GM19438 (cell line): ENCODE data around the gene RAB9A.
A peak's percentile ranks its signal among the peaks of the same experiment; 100 is the strongest.

Experiments
- ATAC-seq: cut with Tn5 transposase; IDR thresholded peaks from one replicate; pipeline ENCODE4 v1.9.1; 2021; ENCODE audit warnings: low read depth; ENCODE audit not compliant: unreplicated experiment

Gene RAB9A

DNA sequence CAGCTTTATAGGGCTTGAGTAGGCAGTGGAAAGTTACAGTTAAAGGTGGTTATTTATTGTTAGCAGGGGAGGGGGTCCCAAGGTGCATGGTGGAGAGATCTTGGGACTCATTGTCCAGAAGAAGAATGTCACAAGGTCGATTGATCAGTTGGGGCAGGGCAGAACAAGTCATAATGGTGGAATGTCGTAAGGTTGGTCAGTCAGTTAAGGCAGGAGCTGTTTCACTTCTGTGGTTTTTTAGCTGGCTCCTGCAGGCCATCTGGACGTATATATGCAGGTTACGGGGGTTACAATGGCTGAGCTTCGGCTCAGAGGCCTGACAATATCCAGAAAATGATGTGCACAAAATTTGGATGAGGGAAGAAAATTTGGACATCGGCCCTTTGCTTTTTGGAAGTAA, 52.8 kb downstream of the RAB9A start:
- no peak for ATAC-seq

DNA sequence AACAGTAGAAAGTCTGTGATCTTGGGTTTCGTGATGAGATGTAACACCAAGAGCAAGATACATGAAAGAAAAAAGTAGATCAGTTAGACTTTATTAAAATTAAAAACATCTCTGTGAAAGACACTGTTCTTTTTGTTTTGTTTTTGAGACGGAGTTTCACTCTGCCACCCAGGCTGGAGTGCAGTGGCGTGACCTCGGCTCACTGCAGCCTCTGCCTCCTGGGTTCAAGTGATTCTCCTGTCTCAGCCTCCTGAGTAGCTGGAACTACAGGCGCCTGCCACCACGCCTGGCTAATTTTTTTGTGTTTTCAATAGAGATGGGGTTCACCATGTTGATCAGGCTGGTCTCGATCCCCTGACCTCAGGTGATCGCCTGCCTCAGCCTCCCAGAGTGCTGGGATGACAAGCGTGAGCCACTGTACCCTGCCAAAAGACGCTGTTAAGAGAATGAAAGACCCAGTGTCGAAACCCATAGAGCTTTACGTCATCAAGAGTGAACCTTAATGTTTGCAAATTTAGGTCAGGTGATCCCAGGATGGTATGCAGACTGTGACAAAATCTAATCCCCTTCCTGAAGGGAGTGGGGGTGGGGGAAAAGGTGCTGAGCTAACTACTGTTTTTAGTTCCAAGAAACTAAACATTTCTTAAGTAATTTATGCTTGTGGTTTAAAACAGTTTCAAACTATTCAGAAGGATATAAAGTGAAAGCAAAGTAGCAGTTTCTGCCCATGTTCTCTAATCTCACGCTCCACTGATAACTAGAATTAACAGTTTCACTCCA, 53.7 kb downstream of the RAB9A start:
- ATAC-seq = peak; percentile 90

DNA sequence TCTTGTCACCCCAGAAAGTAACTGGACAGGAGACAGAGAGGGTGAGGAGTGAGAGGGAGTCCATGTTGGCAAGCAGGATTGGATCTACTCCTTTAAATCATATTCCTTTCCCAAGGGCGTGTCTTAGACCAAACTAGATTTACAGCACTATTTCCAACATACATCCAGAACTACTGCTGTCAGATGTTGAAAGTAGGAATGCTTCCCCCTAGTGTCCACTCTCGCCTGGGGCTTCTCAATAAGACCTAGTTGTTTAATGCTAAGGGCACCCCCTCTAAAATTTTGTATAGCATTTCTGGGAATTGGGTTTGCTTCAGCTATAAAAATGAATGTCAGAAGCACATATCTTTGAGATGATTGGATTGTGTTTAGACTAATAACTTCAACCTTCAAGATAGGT, 58.9 kb downstream of the RAB9A start:
- no peak for ATAC-seq

DNA sequence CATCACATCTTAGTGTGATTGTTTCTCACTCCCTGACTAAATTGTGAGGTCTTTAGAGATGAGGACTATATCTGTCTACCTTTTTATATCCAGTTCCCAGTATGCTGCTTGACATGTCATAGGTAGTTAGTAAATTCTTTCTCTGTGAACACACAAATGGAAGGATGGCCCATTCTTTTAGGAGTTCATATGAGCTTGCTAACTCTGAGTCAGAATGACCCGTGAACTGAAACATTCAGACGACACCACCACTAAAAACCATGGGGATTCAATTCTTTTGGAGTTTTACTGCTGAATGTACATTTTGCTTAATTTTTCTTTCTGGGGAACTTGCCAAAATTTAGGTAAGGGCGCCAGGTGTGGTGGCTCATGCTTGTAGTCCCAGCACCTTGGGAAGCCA, 59.6 kb downstream of the RAB9A start:
- no peak for ATAC-seq

DNA sequence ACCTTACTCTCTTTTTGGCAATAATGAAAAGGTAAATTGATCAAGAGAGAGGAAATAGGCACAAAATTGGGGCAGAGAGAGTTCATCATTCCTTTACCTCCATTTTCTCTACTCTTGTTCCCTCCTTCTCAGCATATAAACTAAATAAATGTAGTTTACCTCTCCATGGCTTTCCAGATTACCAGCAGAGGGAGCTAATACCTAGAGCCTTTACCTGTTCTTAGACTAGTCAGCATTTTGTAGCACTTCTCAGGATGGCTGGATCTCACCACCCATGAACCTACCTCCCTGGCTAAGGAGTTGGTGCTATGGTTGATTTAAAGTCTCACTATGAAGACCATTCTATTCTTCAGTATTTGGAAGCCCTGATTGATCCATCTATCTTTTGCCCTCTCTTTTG, 61.3 kb downstream of the RAB9A start:
- ATAC-seq = no peak

DNA sequence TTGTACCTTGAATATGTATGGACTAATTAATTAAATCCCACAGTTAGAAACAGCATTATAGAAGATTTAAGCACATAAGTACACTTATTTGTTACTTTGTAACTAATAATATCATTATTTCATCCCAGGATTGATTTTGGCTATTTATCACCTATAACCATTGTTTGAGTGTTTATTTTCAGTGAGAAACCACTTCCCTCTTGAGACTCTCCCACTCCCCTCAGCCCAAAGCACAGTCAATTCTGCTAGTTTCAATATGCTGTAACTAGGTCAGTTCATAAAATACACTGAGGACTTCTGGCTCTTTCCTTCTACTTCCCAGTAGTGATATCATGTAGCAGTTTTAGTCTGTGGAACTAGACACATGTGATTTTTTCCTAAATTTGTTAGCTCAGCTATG, 61.9 kb downstream of the RAB9A start:
- ATAC-seq = no peak

DNA sequence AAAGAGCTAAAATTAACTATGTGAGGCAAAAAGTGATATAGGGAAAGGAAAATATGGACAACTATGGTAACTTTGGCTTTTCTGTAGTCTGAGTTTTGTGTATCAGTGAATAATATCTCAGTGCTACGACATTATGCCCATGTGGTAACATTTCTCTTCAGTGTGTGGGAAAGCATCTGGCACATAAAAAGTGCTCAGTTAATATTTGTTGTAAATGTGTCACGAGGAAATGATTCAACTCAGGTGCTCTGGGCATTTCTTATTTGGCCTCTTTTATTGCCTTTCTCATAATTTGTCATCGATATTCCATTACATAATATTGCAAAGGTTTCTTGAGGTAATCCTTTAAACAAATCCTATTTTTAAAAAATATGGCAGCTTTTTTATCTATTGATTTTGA, 63.2 kb downstream of the RAB9A start:
- ATAC-seq = no peak

DNA sequence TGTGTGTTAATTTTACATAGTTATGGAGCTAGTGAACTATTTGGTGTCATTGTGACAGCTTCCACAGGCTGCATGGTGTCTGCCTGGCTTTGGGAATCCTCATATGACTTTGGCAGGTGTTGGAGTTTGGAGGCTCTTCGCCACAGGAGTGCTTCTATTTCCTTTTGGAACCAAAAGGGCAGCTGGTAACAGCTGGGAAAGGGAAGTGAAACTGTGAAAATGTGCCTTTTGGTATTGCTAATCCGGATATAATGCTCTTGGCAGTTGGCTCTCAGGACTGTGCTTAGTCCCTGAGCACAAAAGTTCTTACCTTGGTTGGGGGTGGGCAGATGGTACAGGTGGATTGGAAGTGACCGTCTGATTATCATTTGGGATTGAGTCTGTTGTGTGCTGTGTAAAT, 63.7 kb downstream of the RAB9A start:
- ATAC-seq = peak; percentile 63

DNA sequence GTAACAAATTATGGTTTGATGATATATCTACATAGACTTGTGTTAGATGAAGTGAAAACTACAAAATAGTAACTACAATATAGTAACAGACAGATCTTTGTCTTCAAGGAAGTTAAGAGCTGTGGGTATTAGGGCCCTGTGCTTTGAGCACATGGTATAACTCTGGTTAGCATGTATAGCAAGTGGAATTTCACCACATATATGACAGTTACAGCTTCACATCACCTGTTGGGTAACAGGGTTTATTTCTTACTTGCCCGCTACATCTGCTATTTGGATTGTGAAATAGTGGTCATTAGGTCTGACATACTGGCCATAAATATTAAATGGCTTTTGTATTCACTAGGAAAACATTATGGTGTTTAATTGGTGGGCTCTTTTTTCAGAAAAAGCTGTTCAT, 65.8 kb downstream of the RAB9A start:
- ATAC-seq = no peak

DNA sequence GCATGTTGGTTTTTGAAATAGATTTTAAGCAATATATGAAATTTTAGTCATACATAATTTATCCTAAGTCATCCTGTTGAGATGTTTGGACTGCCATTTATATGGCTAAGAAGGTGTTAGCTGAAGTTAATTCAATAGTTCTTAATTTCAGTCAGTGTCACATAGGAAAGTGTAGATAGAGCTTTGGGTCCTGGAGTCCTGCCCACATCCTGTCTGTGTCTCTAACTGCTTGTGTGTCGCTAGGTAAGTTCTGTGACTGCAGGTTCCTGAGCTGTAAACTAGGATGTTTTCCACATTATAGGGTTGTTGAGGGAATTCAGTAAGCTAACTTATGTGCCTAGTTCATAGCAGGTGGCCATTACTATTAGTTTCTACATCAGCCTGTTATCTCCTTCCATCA, 66.3 kb downstream of the RAB9A start:
- no peak for ATAC-seq

DNA sequence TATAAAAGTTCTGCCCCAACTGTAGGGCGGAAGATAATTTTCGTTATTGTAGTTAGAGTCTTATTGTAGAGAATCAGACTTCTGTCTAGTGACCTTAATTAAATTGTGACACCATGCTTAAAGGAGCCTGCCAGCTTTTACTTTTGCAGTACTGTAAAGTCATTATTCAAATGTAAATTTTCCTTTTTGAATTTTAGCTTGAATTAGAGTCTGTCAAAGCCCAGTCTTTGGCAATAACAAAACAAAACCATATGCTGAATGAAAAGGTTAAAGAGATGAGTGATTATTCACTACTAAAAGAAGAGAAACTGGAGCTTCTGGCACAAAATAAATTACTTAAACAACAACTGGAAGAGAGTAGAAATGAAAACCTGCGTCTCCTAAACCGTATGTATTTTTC, 67.5 kb downstream of the RAB9A start:
- no peak for ATAC-seq

DNA sequence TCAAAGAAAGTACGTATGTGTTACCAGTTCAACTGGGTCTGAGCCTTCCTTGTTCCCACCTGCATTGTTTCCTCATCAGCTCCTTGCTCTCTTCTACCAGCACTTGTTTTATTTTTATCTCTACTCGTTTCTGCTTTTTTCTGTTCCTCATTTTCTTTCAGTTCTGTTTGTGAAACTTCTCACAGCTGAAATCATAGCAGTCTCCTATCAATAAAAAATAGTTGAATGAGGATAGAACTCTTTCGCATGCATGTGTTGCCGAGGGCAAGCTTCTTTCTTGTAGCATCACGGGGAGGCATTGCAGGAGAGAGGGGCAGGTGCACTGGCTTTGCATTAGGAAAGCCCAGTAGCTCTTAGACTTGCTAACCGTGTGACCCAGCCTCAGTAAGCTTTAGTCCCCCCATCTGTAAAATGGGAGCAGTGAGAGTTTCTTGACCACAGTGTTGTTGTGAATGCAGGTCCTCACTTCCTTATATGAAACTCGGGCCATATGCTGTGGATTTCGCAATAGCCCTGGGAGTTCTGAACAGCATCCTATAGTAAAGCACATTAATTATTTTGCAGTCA, 70.3 kb downstream of the RAB9A start:
- peak; percentile 75 for ATAC-seq
